GM23338 (cell line): ENCODE results near the gene CBARP.

Experiments
- CREB1 ChIP-seq: fragments of 250-450 bp; sonication (Bioruptor Pico); IDR thresholded peaks from 2 replicates; pipeline ENCODE4 v1.5.0; 2020; ENCODE audit warnings: low read depth, mild to moderate bottlenecking, moderate library complexity
- CTCF ChIP-seq, 2 experiments: fragments of 200-600 bp in 1 of 2; sonication (generic) in 1 of 2; conservative IDR thresholded peaks; 2 replicates each; pipeline versions ENCODE4 v1.5.1 to v1.6.1; 2016 to 2017; ENCODE audit warnings: antibody characterized with exemption in 2 of 2, low read depth in 2 of 2, mild to moderate bottlenecking in 2 of 2, moderate library complexity in 1 of 2
- ETS1 ChIP-seq: IDR thresholded peaks from 2 replicates; pipeline ENCODE4 v1.6.1; 2016; ENCODE audit warnings: antibody characterized with exemption
- EZH2 ChIP-seq: fragments of 200-600 bp; sonication (generic); IDR thresholded peaks from one replicate; pipeline ENCODE4 v1.8.0; 2017; ENCODE audit warnings: antibody characterized with exemption, mild to moderate bottlenecking, low read depth; ENCODE audit not compliant: unreplicated experiment
- EZH2phosphoT487 ChIP-seq: fragments of 200-600 bp; sonication (generic); IDR thresholded peaks from one replicate; pipeline ENCODE4 v1.8.1; 2018; ENCODE audit warnings: antibody characterized with exemption; ENCODE audit not compliant: unreplicated experiment
- JUNB ChIP-seq: IDR thresholded peaks from one replicate; pipeline ENCODE4 v1.6.1; 2016; ENCODE audit warnings: antibody characterized with exemption; ENCODE audit not compliant: unreplicated experiment
- NANOG ChIP-seq: IDR thresholded peaks from 2 replicates; pipeline ENCODE4 v1.6.1; 2016; ENCODE audit warnings: antibody characterized with exemption, borderline replicate concordance
- POLR2AphosphoS5 ChIP-seq: IDR thresholded peaks from 2 replicates; pipeline ENCODE4 v1.6.1; 2016; ENCODE audit warnings: antibody characterized with exemption, low read depth
- REST ChIP-seq: IDR thresholded peaks from one replicate; pipeline ENCODE4 v1.6.1; 2018; ENCODE audit warnings: antibody characterized with exemption; ENCODE audit not compliant: unreplicated experiment
- STAT1 ChIP-seq: IDR thresholded peaks from one replicate; pipeline ENCODE4 v1.6.1; 2016; ENCODE audit warnings: antibody characterized with exemption; ENCODE audit not compliant: unreplicated experiment
- ZNF114 ChIP-seq: fragments of 250-450 bp; sonication (Bioruptor Pico); IDR thresholded peaks from 2 replicates; pipeline ENCODE4 v1.5.0; 2020; ENCODE audit warnings: mild to moderate bottlenecking, moderate library complexity
- ZNF331 ChIP-seq: fragments of 250-450 bp; sonication (Bioruptor Pico); IDR thresholded peaks from 2 replicates; pipeline ENCODE4 v1.5.0; 2020; ENCODE audit warnings: low read depth, mild to moderate bottlenecking, moderate library complexity

GRCh38 chr19:1254530-1255185 lies 16.9 kb upstream of the CBARP start:
- TF ChIP-seq CTCF (conservative IDR thresholded peaks at IDR 0.05; ENCODE audit: low read depth in 2 of 2) (no peak), JUNB (no peak), POLR2AphosphoS5 (no peak; the same call in 1 of the 2 replicates), EZH2phosphoT487 (no peak), ZNF114 (CRISPR knock-in tag) (no peak), REST (no peak), NANOG (no peak), EZH2 (no peak), ETS1 (no peak), CREB1 (CRISPR knock-in tag) (no peak), STAT1 (no peak), ZNF331 (CRISPR knock-in tag) (no peak)
